IPS-15b (cell line): ENCODE measurements around the gene ABCC11.

ENCODE experiments used
- H3K27me3 ChIP-seq: one replicate; pipeline ENCODE4 v1.6.1; 2013; ENCODE audit warnings: low read length; ENCODE audit not compliant: control insufficient read depth, insufficient read depth
- H3K36me3 ChIP-seq: one replicate; pipeline ENCODE4 v1.6.1; 2013; ENCODE audit warnings: low read length; ENCODE audit not compliant: control insufficient read depth, insufficient read depth
- H3K4me1 ChIP-seq: one replicate; pipeline ENCODE4 v1.6.1; 2013; ENCODE audit warnings: mild to moderate bottlenecking, low read length; ENCODE audit not compliant: control insufficient read depth, insufficient read depth
- H3K4me3 ChIP-seq: one replicate; pipeline ENCODE4 v1.5.1; 2013; ENCODE audit warnings: low read depth, low read length
- H3K9ac ChIP-seq: one replicate; pipeline ENCODE4 v1.6.1; 2013; ENCODE audit warnings: low read depth, mild to moderate bottlenecking, low read length
- H3K9me3 ChIP-seq: one replicate; pipeline ENCODE4 v1.6.1; 2013; ENCODE audit warnings: mild to moderate bottlenecking, low read length; ENCODE audit not compliant: control insufficient read depth, insufficient read depth

Gene ABCC11

GRCh38 chr16:48155926-48156789 is 91.2 kb downstream of the ABCC11 start, which contains the start of gene ABCC12:
ABCC12 (minus strand) TSS chr16:48155993; CDS start chr16:48146424, 9,569 bp downstream.
- Histone ChIP-seq H3K4me1 (no peaks in the 10 kb centered on the region), H3K4me3 (peak within 1 kb of the TSS; percentile 30), H3K9me3 (no peaks in the 10 kb centered on the region), H3K36me3 (no peaks in the 10 kb centered on the region), H3K27me3 (peaks cover 6% of the 10 kb centered on the region), H3K9ac (no peak within 1 kb of the TSS)

GRCh38 chr16:48153774-48154173 is 93.6 kb downstream of the ABCC11 start:
- no peaks in the 10 kb centered on the region for H3K4me1 ChIP-seq
- H3K4me3 ChIP-seq = no peak overlapping the region
- H3K36me3 ChIP-seq = no peaks in the 10 kb centered on the region
- H3K9me3 ChIP-seq = no peaks in the 10 kb centered on the region
- H3K27me3 ChIP-seq = peaks cover 6% of the 10 kb centered on the region
- H3K9ac ChIP-seq = no peak overlapping the region

- H3K4me3 ChIP-seq = no peak overlapping the region
- H3K27me3 ChIP-seq = peaks cover 6% of the 10 kb centered on the region
These were observed 95.1 kb downstream of the ABCC11 start for GRCh38 chr16:48152226-48152625.

GRCh38 chr16:48150707-48151106 is 96.6 kb downstream of the ABCC11 start:
- Histone ChIP-seq H3K4me3 (no peak overlapping the region), H3K36me3 (no peaks in the 10 kb centered on the region), H3K4me1 (no peaks in the 10 kb centered on the region), H3K9ac (no peak overlapping the region), H3K9me3 (no peaks in the 10 kb centered on the region), H3K27me3 (no peaks in the 10 kb centered on the region)

More at GRCh38 chr16:48152226-48152625, 95.1 kb downstream of the ABCC11 start:
- no peak overlapping the region for H3K9ac ChIP-seq
- no peaks in the 10 kb centered on the region for H3K4me1 ChIP-seq
- no peaks in the 10 kb centered on the region for H3K36me3 ChIP-seq
- H3K9me3 ChIP-seq = no peaks in the 10 kb centered on the region

GRCh38 chr16:48146710-48147109 is 100.6 kb downstream of the ABCC11 start:
- H3K9ac ChIP-seq = no peak overlapping the region
- no peaks in the 10 kb centered on the region for H3K9me3 ChIP-seq
- no peaks in the 10 kb centered on the region for H3K27me3 ChIP-seq
- H3K4me3 ChIP-seq = no peak overlapping the region
- H3K36me3 ChIP-seq = no peaks in the 10 kb centered on the region
- H3K4me1 ChIP-seq = no peaks in the 10 kb centered on the region

- no peaks in the 10 kb centered on the region for H3K36me3 ChIP-seq
- no peaks in the 10 kb centered on the region for H3K4me1 ChIP-seq
- no peak overlapping the region for H3K9ac ChIP-seq
- H3K27me3 ChIP-seq = no peaks in the 10 kb centered on the region
- no peaks in the 10 kb centered on the region for H3K9me3 ChIP-seq
- H3K4me3 ChIP-seq = no peak overlapping the region
These were observed 101.2 kb downstream of the ABCC11 start for GRCh38 chr16:48146131-48146530.

- Histone ChIP-seq H3K4me3 (no peak overlapping the region), H3K9ac (no peak overlapping the region), H3K9me3 (no peaks in the 10 kb centered on the region)
These were observed 103.4 kb downstream of the ABCC11 start for GRCh38 chr16:48143812-48144368.

GRCh38 chr16:48140821-48141220 is 106.5 kb downstream of the ABCC11 start:
- Histone ChIP-seq H3K4me3 (no peak overlapping the region), H3K27me3 (no peaks in the 10 kb centered on the region), H3K36me3 (no peaks in the 10 kb centered on the region), H3K9me3 (no peaks in the 10 kb centered on the region), H3K4me1 (no peaks in the 10 kb centered on the region), H3K9ac (no peak overlapping the region)

More at GRCh38 chr16:48143812-48144368, 103.4 kb downstream of the ABCC11 start:
- Histone ChIP-seq H3K4me1 (no peaks in the 10 kb centered on the region), H3K36me3 (no peaks in the 10 kb centered on the region), H3K27me3 (no peaks in the 10 kb centered on the region)

GRCh38 chr16:48139517-48139916 is 107.8 kb downstream of the ABCC11 start:
- Histone ChIP-seq H3K4me1 (no peaks in the 10 kb centered on the region), H3K4me3 (no peak overlapping the region), H3K27me3 (no peaks in the 10 kb centered on the region), H3K9me3 (no peaks in the 10 kb centered on the region), H3K36me3 (no peaks in the 10 kb centered on the region), H3K9ac (no peak overlapping the region)

- no peak overlapping the region for H3K4me3 ChIP-seq
- H3K4me1 ChIP-seq = no peaks in the 10 kb centered on the region
- H3K9ac ChIP-seq = no peak overlapping the region
- no peaks in the 10 kb centered on the region for H3K36me3 ChIP-seq
- H3K9me3 ChIP-seq = no peaks in the 10 kb centered on the region
- H3K27me3 ChIP-seq = no peaks in the 10 kb centered on the region
These were observed 108.8 kb downstream of the ABCC11 start for GRCh38 chr16:48138543-48138942.

GRCh38 chr16:48137822-48138221 is 109.5 kb downstream of the ABCC11 start:
- Histone ChIP-seq H3K36me3 (no peaks in the 10 kb centered on the region), H3K9me3 (no peaks in the 10 kb centered on the region), H3K27me3 (no peaks in the 10 kb centered on the region), H3K4me3 (no peak overlapping the region), H3K4me1 (no peaks in the 10 kb centered on the region), H3K9ac (no peak overlapping the region)
